Esophagus (tissue), 2 donors: ENCODE data around the gene WASL. TPM values are rescaled to one million over a fixed set of nuclear protein-coding genes. Genes with fewer than 3 reads are reported as not detected.
"Not testable (repeated sequence)": the region's sequence is repeated elsewhere in the genome, so short reads cannot be mapped to it uniquely, and the experiment has no call there.

Experiments
- H3K27ac ChIP-seq, 2 donors: one replicate each; pipeline ENCODE4 v1.5.1; 2013; ENCODE audit warnings: low read depth in 2 of 2, mild to moderate bottlenecking in 2 of 2, inconsistent platforms in 1 of 2, low read length in 1 of 2, moderate library complexity in 1 of 2
- H3K27me3 ChIP-seq, 2 donors: one replicate each; pipeline ENCODE4 v1.6.1; 2013; ENCODE audit warnings: low read length in 2 of 2, control low read depth in 1 of 2, mild to moderate bottlenecking in 1 of 2; ENCODE audit not compliant: insufficient read depth in 2 of 2, control insufficient read depth in 1 of 2
- H3K36me3 ChIP-seq, 2 donors: one replicate each; pipeline ENCODE4 v1.6.1; 2013; ENCODE audit warnings: low read length in 1 of 2; ENCODE audit not compliant: control insufficient read depth in 2 of 2, insufficient read depth in 2 of 2
- H3K4me1 ChIP-seq, 2 donors: one replicate each; pipeline ENCODE4 v1.6.1; 2013; ENCODE audit warnings: low read length in 1 of 2; ENCODE audit not compliant: control insufficient read depth in 2 of 2, insufficient read depth in 2 of 2
- H3K4me3 ChIP-seq, 2 donors: one replicate each; pipeline ENCODE4 v1.5.1; 2013; ENCODE audit warnings: low read length in 2 of 2, mild to moderate bottlenecking in 2 of 2, low read depth in 1 of 2, moderate library complexity in 1 of 2
- H3K9me3 ChIP-seq, 2 donors: one replicate each; pipeline ENCODE4 v1.6.1; 2013; ENCODE audit warnings: mild to moderate bottlenecking in 2 of 2, low read depth in 1 of 2, low read length in 1 of 2, moderate library complexity in 1 of 2; ENCODE audit not compliant: control insufficient read depth in 2 of 2, insufficient read depth in 1 of 2
- WGBS, 2 donors: extraction: QIAGEN DNeasy Blood & Tissue Kit; methylation state at CpG; one replicate each; pipeline ENCODE4 v1.1.7; 2013; 5-methylcytosine and 5-hydroxymethylcytosine counted together
- polyA plus RNA-seq, 2 donors: library from polyadenylated mRNA; stranded (reverse); fragments of 200-250 nt; gene quantifications; one replicate each; pipeline ENCODE4 v1.2.3, GENCODE V29; 2013
- donor health status: healthy with polysubstance abuse.
- donor health status: Bipolar disorder and iron deficiency.

The WASL gene
- polyA plus RNA-seq, 2 donors, result 13.7 to 20.7 TPM

GRCh38 chr7:123634011-123634573, 114.7 kb downstream of the WASL start:
- not testable (repeated sequence) for H3K36me3 ChIP-seq, H3K4me1 ChIP-seq, H3K4me3 ChIP-seq, H3K27ac ChIP-seq, H3K27me3 ChIP-seq, H3K9me3 ChIP-seq
- WGBS, 2 donors, result 70 to 84% methylated on average over 2 of the region's 2 CpGs

DNA sequence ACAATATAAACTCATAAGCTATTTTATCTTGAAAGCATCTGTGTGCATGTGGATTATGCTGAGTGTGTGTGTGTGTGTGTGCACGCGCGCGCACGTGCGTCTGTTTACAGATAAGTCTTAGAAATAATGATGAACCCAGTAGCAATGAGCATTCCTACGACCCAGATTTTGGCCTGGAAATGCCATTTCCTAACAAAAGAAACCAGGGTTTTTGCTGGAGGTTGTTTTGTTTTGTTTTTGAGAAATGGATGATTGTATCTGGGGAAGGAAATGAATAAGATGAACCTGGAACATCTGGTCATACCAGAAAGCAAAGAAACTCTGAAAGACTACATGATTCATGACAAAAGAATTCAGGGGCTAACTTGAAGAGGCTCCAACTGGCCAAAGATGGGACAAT, 115.2 kb downstream of the WASL start:
- Histone ChIP-seq H3K27ac (no peak overlapping the region), H3K27me3 (no peaks in the 10 kb centered on the region), H3K4me1 (no peaks in the 10 kb centered on the region), H3K4me3 (no peak overlapping the region), H3K36me3 (no peaks in the 10 kb centered on the region), H3K9me3 (no peaks in the 10 kb centered on the region)
- 70 to 75% methylated on average over 7 of the region's 7 CpGs for WGBS, 2 donors

DNA sequence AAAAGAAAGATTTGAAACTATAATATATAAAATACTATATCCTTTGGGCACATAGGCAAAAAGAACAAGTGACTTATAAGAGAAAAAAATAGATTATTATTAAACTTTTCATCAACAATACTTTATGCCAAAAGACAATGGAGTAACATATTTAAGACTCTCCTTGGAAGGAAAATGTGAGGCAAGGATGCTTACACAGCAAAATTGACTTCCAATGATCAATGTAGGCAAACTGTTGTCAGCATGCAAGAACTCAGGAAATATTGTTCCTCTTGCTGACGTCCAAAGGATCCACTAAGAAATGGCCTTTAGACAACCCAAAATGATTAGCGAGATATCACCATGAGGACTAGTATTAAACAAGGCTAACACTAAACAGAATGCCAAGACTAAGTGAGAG, 116.0 kb downstream of the WASL start:
- Histone ChIP-seq H3K9me3 (no peaks in the 10 kb centered on the region), H3K36me3 (no peaks in the 10 kb centered on the region), H3K4me1 (no peaks in the 10 kb centered on the region), H3K27me3 (no peaks in the 10 kb centered on the region), H3K27ac (no peak overlapping the region), H3K4me3 (no peak overlapping the region)
- WGBS, 2 donors, result 82 to 85% methylated on average over 2 of the region's 2 CpGs

Other genes starting within 250 kb of the WASL start
- under 1 TPM; 0.05 to 0.06 TPM for gene IQUB, start 214.4 kb downstream of the WASL start, polyA plus RNA-seq
- 10 to 100 TPM; 43.6 to 94.0 TPM for gene NDUFA5, start 191.2 kb downstream of the WASL start, polyA plus RNA-seq
- not detected for gene ASB15, start 147.2 kb downstream of the WASL start, polyA plus RNA-seq
- under 1 TPM; 0.01 to 0.02 TPM for gene LMOD2, start 93.1 kb downstream of the WASL start, polyA plus RNA-seq
- not detected for gene HYAL4, start 96.2 kb upstream of the WASL start, polyA plus RNA-seq
- not detected for gene SPAM1, start 176.2 kb upstream of the WASL start, polyA plus RNA-seq